Retina (tissue), 1 donor: ENCODE results near the gene C1QB.
A peak's percentile ranks its signal among the peaks of the same experiment; 100 is the strongest.

Source experiments
- DNase-seq: peaks from one replicate; pipeline ENCODE4 v3.0.0-alpha.2; 2016

Gene C1QB

DNA sequence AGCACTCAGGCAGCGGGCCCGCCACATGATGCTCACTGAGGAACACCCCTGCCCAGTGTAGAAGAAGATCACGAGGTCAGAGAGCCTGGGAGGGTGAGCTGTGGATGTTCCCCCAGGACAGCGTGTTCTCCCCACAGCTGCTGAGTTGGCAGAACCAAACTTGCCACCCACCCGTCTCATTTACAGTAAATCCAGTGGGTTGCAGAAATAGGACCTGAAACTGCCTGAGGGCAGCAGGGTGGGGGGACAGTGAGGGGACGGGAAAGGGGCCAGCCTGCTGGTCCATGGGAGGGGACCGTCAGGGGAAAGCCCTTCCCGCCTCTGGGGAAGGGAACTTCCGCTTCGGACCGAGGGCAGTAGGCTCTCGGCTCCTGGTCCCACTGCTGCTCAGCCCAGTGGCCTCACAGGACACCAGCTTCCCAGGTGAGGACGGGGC, at the start of gene C1QB:
Gene C1QB, plus strand, starts transcription at position 356 of the 436 bp plus-strand sequence. CDS start 6,227 bp downstream, outside the sequence.
- no peak for DNase-seq

- DNase-seq = no peak
These were observed 46.9 kb upstream of the C1QB start for GRCh38 chr1:22606161-22606560.

- no peak for DNase-seq
These were observed 45.9 kb upstream of the C1QB start for GRCh38 chr1:22607154-22607553.

DNA sequence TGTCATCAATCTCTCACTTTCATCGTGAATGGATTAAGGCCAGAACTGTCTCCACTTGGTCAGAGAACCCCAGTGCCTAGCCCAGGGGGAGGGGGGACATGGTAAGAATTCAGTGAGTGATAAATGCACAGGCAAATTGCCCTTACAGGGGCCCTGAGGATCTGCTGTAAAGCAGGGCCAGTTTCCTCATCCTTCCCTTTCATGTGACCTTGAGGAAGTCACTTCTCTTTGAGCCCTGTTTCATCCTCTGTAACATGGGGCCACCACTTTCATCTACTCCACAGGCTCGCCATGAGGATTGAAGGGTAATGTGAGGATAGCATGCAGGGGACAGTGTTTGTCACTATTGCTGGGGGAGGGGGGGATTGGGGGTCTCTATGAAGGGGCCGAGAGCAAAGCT, 44.7 kb upstream of the C1QB start:
- DNase-seq = no peak

GRCh38 chr1:22609291-22609690, 43.7 kb upstream of the C1QB start:
- no peak for DNase-seq

GRCh38 chr1:22611530-22611947, 41.5 kb upstream of the C1QB start:
- DNase-seq = peak; percentile 62

DNA sequence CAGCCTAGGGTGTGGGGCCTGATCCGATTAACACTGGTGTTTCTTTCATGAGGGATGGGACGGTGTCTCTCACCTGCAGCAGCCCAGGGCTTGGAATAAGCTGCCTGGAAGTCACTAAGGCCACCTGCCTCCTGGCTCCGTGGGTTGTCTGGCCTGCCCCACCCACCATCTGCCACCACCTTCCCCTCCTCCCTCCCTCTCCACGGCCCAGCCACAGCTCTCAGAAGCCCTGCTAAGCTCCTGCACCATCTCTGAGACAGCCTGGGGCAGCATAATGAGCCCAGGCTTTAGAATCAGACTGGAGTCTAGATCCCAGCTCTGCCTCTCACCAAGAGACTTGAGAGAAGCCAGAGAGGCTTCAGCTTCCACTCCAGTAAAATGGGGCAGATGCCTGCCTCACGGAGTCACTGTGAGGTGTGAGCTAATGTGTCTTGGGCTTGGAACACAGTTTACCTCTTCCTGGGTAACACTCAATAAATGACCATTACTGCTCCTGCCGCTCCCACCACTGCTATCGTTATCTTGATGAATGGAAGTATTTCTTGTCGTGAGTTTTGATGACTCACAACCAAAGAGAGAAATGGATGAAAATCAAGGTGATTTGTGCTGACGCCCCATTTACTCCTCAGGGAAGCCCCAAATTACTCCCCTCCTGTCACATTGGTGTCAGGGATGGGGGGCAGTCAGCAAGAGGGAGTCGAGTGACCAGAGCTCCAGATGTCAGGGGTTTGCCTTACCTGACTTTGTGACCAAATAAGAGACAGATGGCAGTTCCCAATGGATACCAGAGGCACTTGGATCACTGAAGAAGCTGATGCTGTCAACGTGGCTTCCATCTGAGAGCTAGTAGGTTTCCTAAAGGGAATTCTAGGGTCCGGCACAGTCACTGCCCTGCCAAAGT, 40.1 kb upstream of the C1QB start:
- DNase-seq = peak; percentile 43

- DNase-seq = no peak
These were observed 39.5 kb upstream of the C1QB start for GRCh38 chr1:22613572-22613918.

- DNase-seq = no peak
These were observed 39.1 kb upstream of the C1QB start for GRCh38 chr1:22613951-22614350.

DNA sequence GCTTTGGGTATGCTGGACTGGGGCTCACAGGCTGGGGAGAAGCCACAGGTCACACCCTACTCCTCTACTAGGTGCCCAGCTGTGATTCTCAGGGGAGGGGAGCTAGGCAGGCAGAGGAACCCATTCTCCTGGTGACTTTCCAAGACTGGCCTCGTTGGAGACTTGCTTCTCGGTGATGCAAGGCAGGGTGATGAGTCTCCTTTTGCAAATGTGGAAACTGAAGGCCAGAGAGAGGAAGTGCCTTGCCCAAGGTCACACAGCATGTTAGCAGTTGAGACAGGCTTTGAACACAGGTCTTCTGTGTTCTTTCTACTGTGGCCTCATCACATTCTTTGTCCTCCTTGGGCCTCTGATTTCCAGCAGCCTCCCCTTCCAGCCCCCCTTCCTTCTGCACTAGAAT, 37.1 kb upstream of the C1QB start:
- DNase-seq = no peak

DNA sequence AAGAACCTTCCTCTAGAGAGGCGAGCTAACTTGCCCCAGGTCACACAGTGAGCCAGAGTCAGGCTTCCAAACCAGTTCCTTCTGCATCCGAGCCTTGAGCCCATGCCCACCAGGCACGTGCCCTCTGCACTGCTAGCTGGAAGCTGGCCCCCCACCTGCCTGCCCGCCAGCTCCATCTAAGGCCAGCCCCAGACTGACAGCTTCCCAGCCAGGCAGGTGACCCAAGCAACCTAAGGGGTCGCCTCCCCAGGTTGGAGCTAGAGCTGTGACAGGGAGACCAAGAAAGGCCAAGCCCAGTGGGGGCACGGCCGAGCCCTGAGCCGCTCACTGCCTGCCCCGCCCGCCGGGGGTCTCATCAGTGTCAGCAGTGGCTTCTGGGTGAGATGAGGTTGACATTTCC, 36.5 kb upstream of the C1QB start:
- no peak for DNase-seq

GRCh38 chr1:22618056-22618455, 35.0 kb upstream of the C1QB start:
- DNase-seq = peak; percentile 58

GRCh38 chr1:22619252-22619651, 33.8 kb upstream of the C1QB start:
- DNase-seq = no peak

GRCh38 chr1:22619798-22620197, 33.2 kb upstream of the C1QB start:
- no peak for DNase-seq

DNA sequence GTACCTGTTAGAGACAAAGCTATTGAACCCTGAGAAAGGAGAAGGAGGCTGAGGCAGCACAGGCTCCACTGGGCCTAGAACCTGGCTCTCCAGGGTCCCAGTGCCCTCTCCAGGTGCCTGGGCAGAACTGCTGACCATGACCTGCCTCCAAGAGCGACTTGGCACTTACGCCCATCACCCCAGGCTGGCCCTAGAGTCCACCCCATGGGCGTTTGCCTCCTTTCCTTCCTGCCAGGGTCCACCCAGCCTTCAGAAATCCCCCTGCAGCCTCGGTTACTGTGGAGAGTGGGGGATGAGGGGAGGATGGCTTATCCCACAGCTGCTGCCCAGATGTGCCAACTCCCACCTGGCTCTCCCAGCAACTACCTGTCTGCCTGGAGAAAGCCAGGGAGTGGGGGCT, 31.3 kb upstream of the C1QB start:
- no peak for DNase-seq

GRCh38 chr1:22625262-22625925, 27.6 kb upstream of the C1QB start:
- DNase-seq = no peak

DNA sequence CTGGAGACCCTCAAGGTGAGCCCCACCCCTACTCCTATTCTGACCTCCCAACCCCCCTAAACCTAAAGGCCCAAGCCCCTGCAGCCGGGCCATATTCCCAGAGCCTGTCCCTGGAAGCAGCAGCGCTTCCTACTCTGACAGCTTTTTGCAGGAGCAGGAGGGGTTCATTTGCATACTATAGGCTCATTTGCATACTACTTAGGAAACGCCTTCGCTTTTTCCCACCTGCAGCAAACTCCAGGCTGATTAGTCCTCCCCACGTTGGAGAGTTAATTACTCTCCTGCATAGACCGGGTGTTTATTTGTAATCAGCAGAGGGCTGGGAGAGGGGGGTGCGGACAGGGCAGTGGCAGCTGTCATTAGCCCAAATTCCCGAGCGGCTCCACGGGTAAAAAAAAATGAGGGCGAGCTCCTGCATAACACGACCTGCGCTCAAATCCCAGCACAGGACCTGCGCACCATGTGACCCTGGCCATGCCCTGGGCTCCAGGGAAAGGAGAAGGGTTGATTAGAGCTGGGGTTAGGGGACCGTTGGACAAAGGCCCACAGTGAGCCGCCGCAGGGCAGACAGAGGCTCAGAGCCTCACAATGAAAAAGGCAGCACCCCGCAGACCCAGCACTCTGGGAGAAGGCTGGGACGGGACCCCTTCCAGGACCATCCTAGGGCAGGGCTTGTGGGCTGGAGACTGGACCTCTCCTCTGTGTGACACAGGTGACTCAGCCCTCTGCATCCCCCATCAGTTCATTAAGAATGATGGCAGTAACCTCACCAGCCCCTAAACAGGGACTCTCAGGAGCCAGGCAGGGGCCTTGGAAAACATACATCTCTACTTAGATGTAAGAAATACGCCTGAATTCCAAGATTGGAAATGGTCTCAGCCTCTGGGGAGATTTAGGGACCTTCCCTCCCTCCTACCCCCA, 26.5 kb upstream of the C1QB start:
- DNase-seq = peak; percentile 50

DNA sequence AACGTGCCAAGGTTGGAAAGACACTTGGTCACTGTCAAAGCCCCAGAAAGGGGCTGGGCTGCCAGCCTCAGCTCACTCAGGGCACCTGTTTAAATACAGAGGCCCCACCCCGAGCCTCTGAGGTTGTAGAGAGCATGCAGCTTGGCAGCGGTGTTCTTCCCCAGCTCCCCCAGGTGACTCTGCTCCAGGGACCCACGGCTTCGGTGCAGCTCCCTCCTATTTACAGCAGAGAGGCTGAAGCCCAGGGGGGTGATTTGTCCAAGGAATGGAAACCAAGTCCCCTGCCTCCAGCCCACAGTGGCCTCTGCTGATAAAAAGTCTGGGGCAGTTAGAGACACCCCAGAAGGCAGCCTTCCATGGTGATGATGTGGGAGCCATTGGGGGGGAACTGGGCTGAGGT, 25.7 kb upstream of the C1QB start:
- no peak for DNase-seq

DNA sequence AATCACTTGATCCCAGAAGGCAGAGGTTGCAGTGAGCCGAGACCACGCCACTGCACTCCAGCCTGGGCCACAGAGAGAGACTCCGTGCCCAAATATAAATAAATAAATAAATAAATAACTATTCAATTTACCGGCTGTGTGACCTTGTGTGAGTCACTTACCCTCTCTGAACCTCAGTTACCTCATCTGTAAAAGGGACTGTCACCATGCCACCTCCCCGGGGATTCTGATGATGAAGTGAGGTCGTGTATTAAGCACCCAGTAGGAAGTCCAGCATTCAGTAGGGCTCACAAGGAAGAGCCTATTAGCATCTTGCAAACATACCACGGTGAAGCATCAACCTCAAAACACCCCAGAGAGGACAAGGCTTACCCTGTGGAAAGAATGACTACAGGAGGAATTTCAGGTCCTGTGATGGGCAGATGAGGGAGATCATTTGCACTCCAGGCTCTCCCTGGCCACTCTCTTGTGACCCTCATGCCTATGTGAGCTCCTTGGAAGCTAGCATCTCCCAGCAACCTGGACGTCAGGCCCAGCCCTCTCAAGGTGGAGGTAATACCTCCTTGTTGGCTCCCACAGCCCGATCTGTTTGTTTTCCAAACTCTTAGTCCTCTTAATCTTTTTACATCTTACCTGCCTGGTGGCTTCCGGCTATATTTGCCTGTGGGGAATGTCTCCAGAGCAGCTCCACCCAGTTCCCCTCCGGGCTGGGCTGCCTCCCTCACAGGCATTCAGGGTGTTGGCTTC, 24.2 kb upstream of the C1QB start:
- DNase-seq = no peak

DNA sequence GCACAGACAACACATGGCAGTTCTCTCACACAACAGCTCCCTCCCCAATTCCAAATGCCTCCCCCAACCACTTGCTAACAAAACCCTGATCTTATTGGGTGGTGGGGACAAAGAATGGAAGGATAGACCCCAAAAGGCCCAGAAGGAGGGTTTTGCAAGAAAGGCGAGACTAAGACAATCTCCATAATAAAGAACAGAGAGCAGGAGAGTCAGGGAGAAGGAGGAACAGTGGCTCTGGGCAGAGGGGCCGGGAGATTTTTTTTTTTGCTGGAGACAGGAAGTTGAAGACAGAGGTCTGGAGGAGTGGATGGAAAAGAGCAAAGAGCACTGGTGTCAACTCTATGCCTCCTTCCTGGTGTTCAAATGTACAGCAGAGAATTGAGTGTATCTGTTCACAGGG, 23.1 kb upstream of the C1QB start:
- no peak for DNase-seq

- no peak for DNase-seq
These were observed 19.2 kb upstream of the C1QB start for GRCh38 chr1:22633697-22634463.

DNA sequence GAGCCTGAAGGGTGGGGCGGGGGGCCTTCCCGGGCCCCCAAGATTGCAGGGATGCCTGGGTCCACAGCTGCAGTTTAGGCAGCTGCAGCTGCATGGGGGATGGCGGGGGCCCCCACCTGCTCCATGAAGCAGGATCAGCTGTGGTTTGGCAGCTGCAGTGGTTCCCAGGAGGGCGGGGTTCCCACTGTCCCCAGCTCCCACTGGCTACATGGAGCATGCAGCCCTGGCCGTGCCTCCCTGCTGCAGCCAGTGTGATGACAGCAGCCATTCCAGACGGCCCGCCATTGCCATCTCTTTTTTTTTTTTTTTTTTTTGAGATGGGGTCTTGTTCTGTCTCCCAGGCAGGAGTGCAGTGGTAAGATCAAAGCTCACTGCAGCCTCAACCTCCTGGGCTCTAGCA, 17.6 kb upstream of the C1QB start:
- no peak for DNase-seq
